Inferior parietal cortex (tissue), 1 donor: ENCODE measurements around the gene BMP7.

ENCODE experiments used
- DNase-seq: peaks from one replicate; pipeline ENCODE4 v3.0.0-alpha.2; 2016; ENCODE audit errors: extremely low spot score

Gene BMP7

DNA sequence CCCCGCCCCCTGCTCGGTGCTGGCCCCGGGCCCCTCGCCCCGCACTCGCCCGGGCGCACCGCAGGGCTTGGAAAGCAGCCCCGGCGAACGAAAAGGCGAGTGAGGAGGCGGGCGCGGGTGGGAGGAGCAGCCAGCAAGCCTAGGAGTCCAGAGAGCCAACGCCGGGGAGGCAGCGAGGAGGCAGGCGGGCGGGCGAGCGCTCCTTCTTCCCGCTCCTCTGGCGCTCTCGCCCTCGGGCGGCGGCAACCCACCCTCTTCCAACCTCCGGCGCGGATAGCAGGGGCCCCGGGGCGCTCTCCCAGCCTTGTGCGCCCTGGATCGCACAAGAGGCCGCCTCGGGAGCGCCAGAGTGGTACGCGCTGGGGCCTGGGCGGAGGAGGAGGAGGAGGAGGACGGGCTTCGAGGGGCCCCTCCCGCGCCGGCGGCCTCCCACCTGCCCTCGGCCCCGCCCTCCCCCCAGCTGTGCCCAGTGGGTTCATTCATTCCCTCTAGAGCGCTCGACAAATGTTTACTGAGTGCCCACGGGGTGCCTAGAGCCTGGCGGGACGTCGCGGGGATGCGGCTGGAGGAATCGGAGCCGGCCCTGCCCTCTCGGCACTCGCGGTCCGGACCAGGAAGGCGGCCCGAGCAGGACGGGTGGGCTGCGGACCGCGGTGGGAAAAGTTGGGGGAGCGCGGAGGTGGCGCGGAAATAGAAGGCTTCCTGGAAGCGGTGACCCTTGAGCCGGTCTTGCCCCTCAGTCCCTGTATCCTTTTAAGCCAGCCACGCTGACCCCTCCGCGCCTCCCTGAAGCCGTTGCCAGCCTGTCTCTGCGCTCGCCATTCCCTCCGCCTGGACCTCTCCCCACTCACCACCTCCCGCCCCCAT, at the start of gene BMP7:
Gene BMP7 (minus strand): TSS at position 351 of the 867 bp plus-strand sequence. CDS start 519 bp downstream, outside the sequence.
- no peak for DNase-seq

DNA sequence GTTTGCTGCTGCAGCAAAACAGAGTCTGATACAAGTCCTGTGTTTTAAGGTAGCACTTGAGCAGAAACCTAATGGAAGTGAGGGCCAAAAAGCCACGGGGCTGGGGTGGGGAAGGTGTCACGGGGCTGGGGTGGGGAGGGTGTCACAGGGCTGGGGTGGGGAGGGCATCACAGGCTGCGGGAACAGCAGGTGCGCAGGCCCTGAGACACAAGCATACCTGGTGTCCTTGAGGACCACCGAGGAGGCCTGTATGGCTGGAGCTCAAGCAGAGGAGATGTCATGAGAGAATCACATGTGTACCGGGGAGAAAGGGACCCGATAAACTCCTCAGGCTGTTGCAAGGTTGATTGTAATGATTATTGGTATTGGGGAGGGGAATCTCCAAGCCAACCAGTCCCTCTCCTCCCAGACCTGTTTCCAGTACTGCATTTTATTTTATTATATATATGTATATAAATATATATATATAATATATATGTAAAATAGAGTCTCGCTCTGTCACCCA, 49.6 kb upstream of the BMP7 start:
- DNase-seq = no peak

DNA sequence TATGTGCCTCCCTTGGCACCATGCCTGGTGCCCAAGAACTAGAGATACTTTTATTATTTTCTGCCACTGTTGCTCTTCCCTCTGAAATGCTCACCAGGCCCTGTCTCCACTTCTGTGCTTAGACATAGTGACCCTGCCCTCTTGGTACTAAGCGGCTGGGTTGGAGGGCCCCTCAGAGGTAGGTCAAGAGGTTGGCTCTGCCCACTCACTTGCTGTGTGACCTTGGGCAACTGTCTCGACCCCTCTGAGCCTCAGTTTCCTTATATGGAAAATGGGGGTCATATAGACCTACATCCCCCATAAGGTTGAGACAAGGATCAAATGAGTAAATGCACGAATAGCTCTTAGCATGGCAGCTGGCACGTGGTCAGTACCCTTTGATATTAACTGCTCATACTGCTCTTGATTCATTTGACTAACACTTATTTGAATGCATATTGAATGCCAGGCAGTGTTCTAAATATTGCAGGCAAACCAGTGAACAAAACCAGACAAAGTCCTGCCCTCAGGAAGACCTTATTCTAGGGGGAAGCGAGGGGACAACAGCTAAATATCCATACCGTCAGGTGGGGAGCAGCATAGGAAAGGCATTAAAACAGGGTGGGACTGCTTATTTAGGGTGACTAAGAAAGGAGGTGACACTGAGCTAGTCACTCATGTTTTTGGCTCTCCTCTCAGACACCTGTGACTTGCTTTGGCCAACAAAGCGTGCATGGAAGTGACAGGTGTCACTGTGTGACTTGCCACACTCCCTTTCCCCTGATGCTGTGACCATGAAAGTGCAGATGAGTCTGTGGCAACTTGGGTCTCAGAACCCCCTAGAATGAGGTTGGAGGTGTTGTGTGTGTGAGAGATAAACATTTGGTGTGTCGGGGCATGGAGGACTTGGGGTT, 48.9 kb upstream of the BMP7 start:
- no peak for DNase-seq

DNA sequence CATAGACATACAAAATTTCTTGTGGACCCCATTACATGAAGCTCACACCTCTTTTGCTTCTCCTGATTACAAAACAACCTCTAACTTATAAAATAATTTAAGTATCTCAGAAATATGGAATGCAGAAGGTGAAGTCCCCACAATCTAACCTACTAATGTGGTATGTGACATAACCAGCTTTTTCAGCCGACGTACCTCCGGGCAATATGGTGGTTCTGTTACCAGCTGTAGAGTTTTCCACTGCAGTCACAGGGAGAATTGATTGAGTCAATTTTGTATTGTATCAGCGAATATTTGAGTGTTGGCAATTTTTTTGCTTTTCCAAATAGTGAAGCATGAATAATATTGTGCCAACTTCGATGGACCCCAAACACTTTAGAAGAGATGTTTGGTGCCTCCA, 47.5 kb upstream of the BMP7 start:
- DNase-seq = no peak

DNA sequence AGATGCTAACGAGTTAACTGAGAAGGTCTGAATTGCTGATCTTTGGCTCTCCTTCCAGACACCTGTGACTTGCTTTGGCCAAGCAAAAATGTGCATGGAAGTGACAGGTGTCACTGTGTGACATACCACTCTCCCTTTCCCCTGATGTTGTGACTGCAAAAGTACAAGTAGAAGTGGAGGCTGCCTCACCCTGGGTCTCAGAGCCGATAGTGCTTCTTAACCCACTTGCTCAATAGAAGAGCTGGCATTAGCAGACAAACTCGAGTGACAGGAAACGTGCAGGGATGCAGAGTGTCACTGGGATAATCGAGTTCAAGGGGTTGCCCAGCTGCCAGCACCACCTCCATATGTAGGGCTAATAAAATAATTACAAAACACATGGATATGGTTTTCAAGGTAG, 46.8 kb upstream of the BMP7 start:
- no peak for DNase-seq

DNA sequence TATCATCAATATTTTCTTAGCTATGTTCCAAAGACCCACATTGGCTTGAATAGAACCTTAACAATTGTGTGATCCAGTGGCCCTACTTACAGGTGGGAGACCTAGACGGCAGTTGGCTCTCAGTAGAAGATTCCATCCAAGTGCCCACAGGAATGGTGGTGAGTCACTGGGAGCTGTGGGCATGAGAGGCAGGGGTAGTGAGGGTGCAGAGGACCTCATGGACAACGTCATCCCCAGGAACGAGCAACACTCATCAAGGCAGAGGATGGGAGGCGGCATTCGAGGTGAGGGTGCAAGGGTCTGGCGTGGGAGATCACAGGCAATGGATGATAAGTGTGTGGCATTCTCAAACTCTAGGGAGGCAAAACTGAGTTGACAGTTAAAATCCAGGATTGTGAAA, 45.7 kb upstream of the BMP7 start:
- DNase-seq = no peak

DNA sequence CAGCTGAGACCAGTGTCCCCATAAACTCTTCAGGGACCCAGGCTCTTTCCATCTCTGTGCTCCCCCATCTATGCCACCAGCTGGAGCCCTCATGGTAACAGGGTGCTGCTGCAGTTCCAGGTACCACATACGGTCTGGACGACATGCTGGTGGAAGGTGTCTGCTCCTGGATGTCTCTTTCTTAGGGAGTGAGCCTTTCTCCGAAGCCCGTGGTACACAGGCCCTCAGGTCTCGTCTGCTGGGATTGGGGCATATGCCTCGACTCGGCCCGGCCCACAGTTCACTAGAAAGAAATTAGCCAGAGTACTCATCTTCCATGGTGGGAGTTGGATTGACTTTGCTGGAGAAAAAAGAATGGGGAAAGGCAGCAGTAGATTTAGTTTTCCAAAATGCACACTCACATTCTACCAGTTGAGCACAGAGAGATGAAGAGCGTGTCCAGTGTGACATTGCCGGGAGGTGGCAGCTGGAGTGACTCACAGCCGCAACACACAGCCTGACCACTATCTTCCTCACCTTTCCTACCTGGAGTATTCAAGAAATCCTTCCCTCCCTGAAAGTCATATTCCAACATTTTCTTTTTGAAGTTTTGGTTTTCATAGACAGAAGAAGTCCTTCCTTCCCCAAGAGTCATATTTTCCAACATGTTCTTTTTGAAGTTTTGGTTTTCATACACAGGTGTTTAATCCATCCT, 44.5 kb upstream of the BMP7 start:
- no peak for DNase-seq

DNA sequence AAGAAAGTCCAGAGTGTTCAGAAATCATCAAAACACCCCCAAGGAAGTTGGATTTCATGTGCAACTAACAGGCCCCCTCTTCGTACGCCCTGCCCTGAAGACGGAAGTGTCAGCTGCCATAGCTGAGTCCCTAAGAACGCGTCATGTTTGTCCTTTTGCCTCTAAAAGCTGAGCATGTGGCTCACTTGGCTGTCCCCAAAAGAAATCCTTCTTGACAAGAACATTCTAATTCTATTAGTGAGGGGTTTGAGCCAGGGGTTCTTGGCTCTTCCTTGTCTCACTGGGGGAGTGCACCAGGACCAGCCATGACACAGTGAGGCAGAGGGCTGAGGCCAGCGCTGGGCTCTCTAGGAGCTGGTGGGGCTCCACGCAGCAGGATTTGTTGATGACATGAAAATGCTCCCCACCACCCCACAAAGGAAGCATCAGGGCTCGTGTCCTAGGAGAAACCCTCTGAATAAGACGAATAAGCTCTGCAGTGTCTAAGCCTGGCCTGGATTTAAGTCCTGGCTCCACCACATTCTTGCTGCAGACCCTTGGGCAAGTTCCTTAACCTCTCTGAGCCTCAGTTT, 43.2 kb upstream of the BMP7 start:
- no peak for DNase-seq

DNA sequence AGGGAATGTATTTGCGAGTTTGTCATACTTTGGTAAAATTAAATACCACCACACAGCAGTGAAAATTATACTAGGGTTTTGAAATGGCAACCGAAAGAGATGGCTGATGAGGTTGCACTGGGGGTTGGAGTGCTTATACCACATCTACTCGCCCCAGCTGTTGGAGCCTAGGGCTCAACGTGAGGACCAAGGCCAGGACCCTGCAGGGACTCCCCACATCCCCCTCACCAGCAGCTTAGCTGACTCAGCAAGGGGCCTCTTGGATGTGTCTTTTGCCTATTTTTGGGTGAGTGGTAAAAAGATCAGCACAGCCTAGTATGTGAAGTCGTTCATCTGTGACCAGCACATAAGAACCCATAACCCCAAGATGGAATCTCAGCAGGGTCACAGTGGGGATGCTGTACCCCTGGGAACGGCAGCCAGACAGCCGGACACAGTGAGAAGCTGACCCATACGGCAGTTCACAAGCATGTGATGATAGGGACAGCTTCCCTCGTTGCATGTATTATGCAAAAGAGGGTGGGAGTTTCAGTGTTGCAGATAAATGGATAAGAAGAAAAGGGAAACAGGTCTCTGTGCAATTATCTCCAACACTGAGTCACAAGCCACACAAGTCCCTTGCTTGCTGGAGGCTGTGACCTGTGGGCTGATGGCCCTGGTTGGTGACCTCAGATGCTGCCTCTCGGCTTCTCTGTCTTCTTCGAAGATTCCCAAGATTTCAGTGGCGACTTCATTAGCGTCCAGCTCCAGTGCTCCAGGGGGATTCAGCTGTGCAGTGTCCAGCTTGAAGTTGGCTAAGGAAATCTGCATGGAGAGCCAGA, 42.2 kb upstream of the BMP7 start:
- DNase-seq = no peak

DNA sequence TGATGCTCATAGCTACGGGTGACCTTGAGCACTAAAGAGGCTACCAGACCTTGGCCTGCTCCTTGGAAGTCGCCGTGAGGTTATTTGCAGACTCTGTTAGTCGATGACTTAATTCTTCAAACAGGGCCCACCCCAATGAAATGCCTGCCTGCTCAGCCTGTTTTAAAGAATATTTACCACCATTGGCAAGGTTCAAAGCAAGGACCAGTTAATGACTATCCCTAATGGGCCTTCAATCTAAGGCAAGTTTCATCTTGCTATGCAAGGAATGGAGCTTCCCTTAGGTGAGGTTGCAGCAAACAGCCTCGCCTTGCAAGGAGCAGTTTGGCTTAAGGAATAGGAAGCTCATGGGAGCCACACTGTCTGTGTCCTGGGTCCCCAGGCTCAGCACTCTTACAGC, 40.3 kb upstream of the BMP7 start:
- no peak for DNase-seq

DNA sequence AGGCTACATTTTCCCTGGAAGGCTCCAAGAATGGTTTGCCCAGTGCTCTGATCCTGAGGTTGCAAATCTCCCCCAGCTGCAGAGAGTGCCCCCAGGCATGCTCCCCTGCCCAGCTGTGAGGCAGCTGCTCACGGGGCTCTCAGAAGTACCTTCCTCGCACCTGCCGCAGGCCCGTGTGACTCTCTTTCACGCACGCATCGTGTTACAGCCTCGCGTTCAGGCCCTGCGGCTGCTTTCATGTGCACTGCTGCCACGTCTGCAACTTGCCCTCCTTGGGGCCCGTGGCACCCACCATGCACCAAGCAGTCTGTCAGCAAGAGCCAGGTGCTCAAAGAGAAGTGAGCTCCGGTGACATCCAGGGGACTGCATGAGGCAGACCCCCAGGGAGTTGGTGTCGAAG, 34.6 kb upstream of the BMP7 start:
- DNase-seq = no peak

DNA sequence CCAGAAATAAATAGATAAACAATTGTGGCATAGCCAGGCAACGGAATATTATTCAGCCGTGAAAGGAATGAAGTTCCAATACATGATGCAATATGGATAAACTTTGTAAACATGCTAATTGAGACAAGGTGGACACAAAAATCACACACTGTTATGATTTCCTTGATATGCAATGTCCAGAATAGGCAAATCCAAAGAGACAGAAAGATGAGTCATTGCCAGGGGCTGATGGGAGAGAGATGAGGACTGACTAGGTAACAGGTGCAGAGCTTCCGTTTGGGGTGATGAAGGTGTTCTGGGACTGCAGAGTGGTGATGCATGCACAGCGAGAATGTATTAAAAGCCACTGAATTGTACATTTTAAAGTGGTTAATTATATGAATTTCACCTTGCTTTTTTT, 32.0 kb upstream of the BMP7 start:
- DNase-seq = no peak

DNA sequence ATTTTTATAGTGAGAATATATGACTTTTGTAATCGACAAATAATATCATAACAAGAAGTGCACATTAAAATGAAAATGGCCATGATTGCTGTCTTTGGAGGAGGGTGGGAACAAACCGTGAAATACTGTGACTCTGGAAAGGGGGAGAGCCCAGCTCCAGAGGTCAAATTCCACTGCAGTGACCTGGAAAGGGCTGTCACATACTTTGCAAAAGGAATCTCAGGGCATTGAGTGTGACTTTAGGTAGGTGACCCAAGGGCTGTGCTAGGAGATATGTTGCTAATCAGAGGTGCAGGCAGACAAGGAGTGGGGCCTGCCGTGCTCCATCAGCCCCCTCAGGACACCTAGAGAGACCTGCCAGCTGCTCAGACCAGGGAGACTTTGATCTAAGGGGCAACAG, 28.1 kb upstream of the BMP7 start:
- DNase-seq = no peak

DNA sequence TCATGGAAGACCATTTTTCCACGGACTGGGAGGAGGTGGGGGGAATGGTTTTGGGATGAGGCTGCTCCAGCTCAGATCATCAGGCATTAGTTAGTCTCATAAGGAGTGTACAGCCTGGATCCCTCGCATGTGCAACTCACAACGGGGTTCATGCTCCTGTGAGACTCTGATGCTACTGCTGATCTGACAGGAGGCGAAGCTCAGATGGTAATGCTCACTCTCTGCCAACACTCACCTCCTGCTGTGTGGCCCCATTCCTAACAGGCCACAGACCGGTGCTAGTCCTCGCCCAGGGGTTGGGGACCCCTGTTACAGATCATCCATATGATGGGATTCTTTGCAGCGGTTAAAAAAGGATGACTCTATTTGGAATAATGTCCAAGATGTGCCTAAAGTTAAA, 27.6 kb upstream of the BMP7 start:
- no peak for DNase-seq

DNA sequence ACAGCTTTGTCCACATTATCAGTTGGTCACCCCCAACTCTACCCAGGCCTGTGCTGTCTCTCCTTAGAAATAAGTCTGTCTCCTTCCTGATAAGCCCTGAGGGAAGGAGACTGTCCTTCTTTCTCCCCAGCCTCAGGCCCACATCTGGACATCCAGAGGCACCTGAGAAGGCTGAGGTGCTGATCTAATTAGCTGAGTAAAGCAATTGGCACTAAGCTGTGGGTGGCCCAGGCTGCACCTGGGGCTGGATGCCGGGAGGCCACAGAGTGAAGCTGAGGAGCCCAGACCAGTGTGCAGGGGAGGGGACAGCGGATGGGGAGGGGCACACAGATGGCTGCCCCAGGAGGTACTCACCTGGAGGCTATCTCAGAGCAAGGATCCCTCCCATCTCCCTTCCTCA, 26.2 kb upstream of the BMP7 start:
- no peak for DNase-seq

DNA sequence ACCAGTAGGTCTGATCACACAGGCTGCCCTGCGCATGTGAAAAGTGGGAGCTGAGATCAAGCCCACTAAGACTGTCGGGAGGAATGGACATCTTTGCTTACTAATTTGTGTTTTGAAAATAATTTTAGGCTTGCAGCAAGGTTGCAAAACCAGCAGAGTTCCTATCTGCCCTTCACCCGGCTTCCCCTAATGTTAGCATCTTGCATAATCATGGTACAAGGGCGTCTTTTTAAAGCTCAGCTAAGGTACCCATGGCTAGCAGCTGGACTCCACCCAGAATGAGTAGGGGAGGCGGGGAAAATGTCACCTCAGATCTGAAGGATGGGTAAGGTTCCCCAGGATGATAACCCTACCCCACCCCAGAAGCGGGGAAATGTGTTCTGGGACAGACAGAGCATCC, 25.3 kb upstream of the BMP7 start:
- no peak for DNase-seq

DNA sequence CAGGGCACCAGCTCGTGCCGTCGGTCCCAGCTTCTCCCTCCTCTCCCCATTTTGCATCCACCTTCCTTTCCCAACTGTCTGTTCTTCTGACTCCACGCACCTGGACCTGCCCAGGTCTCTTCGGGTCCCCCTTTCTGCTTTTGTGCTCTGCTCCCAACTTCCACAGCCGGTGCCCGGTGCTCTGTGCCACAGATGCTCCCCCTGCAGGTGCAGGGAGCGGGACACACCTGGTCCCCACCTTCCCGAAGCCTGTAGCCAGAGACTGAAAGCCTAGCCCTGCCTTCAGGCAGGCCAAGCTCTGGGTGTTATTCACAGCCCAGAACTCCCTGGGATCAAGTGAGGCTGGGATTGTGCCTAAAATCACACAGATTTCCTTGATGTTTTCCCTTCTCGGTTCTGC, 24.6 kb upstream of the BMP7 start:
- no peak for DNase-seq

DNA sequence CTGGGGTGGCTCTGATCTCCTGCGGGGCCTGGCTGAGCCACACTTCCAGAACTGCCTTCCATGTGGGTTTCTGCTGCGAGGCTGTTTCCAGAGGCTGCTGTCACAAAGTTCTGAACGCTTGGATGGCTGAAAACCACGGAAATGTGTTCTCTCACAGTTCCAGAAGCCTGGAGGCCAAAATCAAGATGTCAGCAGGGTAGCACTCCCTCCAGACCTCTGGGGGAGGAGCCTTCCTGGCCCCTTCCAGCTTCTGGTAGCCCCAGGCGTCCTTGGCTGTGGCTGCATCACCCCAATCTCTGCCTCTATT, 23.7 kb upstream of the BMP7 start:
- no peak for DNase-seq

DNA sequence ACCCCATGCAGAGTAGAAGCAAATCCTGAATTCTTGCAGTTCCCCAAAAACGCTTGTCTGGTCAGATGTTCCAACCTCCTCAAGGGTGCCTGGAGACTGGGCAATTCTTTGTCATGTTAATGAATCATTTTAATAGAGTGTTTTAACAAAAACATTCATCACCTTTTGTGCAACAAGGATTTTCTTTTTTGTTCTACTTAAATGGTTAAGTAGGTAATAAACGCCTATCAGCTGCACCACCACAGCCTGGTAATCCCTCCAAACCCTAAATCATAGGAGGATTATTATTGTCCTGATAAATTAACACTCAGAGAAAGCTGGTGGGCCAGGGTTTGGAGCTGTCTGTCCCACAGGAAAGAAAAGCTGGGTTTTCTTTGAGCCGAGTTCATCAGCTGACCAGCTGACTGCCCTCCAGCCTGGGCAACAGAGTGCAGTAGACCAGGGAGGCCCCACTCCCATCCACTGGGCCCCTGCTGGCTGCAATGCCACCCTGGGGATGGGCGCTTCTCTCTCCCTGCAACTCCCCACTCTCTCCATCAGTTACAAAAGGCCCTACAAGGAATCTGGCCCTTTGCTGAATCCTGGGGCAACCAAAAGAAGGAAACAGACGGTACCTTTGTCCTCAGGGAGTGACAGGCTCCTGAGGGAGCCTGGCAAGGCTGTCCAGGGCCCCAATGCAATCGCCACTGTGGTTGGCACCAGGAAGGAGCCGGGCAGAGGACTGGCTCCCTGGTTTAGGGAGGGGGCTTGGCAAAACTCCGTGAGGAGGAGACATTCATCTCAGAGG, 23.1 kb upstream of the BMP7 start:
- DNase-seq = peak; percentile 15

DNA sequence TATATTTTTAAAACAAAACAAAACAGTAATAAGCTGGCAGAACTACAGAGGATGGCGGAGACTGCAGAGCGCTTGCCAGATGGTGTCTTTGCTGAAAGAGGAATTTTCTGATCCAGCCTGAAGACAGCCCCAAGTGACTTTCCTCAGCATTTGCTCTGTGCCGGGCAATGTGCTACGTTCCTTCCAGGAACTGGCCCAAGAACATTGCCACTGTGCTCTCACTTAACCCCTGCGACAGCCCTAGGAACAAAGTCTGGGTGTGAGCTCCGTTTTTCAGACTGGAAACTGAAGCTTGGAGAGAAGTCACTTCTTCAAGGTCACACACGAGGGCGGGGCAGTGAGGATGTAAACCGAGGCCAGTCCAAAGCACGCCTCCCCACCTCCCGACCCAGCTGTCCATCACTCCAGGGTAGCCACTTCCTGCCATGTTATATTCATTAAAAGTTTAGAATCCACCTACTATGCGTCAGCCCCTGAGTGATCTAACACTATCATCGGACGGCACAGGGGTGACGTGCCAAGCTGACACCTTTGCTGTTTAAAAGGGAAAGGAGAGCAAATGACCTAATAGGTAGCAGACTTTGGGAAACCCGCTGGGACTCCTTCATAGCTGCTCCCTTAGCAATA, 22.3 kb upstream of the BMP7 start:
- no peak for DNase-seq
